Measurements from ENCODE around the gene TAF4B. TPM values are rescaled to one million over a fixed set of nuclear protein-coding genes. Genes with fewer than 3 reads are reported as not detected.

TAF4B gene
- total RNA-seq, 1 donor, result 5.1 TPM

- no peaks in the 10 kb centered on the region for H3K9me3 ChIP-seq (ENCODE audit: low read depth, low read length)
- no peaks in the 10 kb centered on the region for H3K79me2 ChIP-seq (ENCODE audit: insufficient read depth, low read length)
- no peaks in the 10 kb centered on the region for H3K27me3 ChIP-seq (ENCODE audit: insufficient read depth, low read length)
- H3K36me3 ChIP-seq (ENCODE audit: insufficient read depth, low read length), result no peaks in the 10 kb centered on the region
- H2AFZ ChIP-seq (ENCODE audit: low read length), result no peak overlapping the region
- no peak for DNase-seq (ENCODE audit: insufficient read length, low spot score, missing footprints)
- H3K27ac ChIP-seq (ENCODE audit: low read depth, low read length), result no peak overlapping the region
- no peaks in the 10 kb centered on the region for H4K20me1 ChIP-seq (ENCODE audit: insufficient read depth, low read length)
- no peak for TF ChIP-seq CTCF (IDR thresholded peaks at IDR 0.05; ENCODE audit: extremely low read depth, low read depth, low read length)
- H3K4me1 ChIP-seq (ENCODE audit: insufficient read depth, low read length), result no peaks in the 10 kb centered on the region
- H3K4me3 ChIP-seq (ENCODE audit: insufficient read depth, low read length), result no peak overlapping the region
- no peak overlapping the region for H3K4me2 ChIP-seq (ENCODE audit: insufficient read depth, low read length)
Observed at GRCh38 chr18:26320686-26321085, 94.4 kb downstream of the TAF4B start.

GRCh38 chr18:26322890-26323653 lies 96.8 kb downstream of the TAF4B start:
- Histone ChIP-seq H3K4me3 (ENCODE audit: insufficient read depth, low read length) (no peak overlapping the region), H3K79me2 (ENCODE audit: insufficient read depth, low read length) (no peaks in the 10 kb centered on the region), H3K27me3 (ENCODE audit: insufficient read depth, low read length) (no peaks in the 10 kb centered on the region), H3K9me3 (ENCODE audit: low read depth, low read length) (no peaks in the 10 kb centered on the region), H3K27ac (ENCODE audit: low read depth, low read length) (peak overlapping the region; percentile 34), H2AFZ (ENCODE audit: low read length) (no peak overlapping the region), H3K4me1 (ENCODE audit: insufficient read depth, low read length) (no peaks in the 10 kb centered on the region), H4K20me1 (ENCODE audit: insufficient read depth, low read length) (no peaks in the 10 kb centered on the region), H3K36me3 (ENCODE audit: insufficient read depth, low read length) (no peaks in the 10 kb centered on the region), H3K4me2 (ENCODE audit: insufficient read depth, low read length) (no peak overlapping the region)
- no peak for DNase-seq (ENCODE audit: insufficient read length, low spot score, missing footprints)
- TF ChIP-seq CTCF (IDR thresholded peaks at IDR 0.05; ENCODE audit: extremely low read depth, low read depth, low read length), result no peak

GRCh38 chr18:26325771-26326170 lies 99.5 kb downstream of the TAF4B start:
- H3K79me2 ChIP-seq (ENCODE audit: insufficient read depth, low read length), result no peaks in the 10 kb centered on the region
- H3K9me3 ChIP-seq (ENCODE audit: low read depth, low read length), result no peaks in the 10 kb centered on the region
- no peak overlapping the region for H2AFZ ChIP-seq (ENCODE audit: low read length)
- no peak for DNase-seq (ENCODE audit: insufficient read length, low spot score, missing footprints)
- H3K4me2 ChIP-seq (ENCODE audit: insufficient read depth, low read length), result no peak overlapping the region
- H3K4me3 ChIP-seq (ENCODE audit: insufficient read depth, low read length), result no peak overlapping the region
- no peak overlapping the region for H3K27ac ChIP-seq (ENCODE audit: low read depth, low read length)
- no peaks in the 10 kb centered on the region for H3K27me3 ChIP-seq (ENCODE audit: insufficient read depth, low read length)
- H3K4me1 ChIP-seq (ENCODE audit: insufficient read depth, low read length), result no peaks in the 10 kb centered on the region
- no peak for TF ChIP-seq CTCF (IDR thresholded peaks at IDR 0.05; ENCODE audit: extremely low read depth, low read depth, low read length)
- no peaks in the 10 kb centered on the region for H4K20me1 ChIP-seq (ENCODE audit: insufficient read depth, low read length)
- no peaks in the 10 kb centered on the region for H3K36me3 ChIP-seq (ENCODE audit: insufficient read depth, low read length)

GRCh38 chr18:26327062-26327461 lies 100.8 kb downstream of the TAF4B start:
- Histone ChIP-seq H3K36me3 (ENCODE audit: insufficient read depth, low read length) (no peaks in the 10 kb centered on the region), H3K27ac (ENCODE audit: low read depth, low read length) (no peak overlapping the region), H3K4me1 (ENCODE audit: insufficient read depth, low read length) (no peaks in the 10 kb centered on the region), H4K20me1 (ENCODE audit: insufficient read depth, low read length) (no peaks in the 10 kb centered on the region), H3K27me3 (ENCODE audit: insufficient read depth, low read length) (no peaks in the 10 kb centered on the region), H3K9me3 (ENCODE audit: low read depth, low read length) (no peaks in the 10 kb centered on the region), H3K4me3 (ENCODE audit: insufficient read depth, low read length) (no peak overlapping the region), H3K79me2 (ENCODE audit: insufficient read depth, low read length) (no peaks in the 10 kb centered on the region), H3K4me2 (ENCODE audit: insufficient read depth, low read length) (no peak overlapping the region), H2AFZ (ENCODE audit: low read length) (no peak overlapping the region)
- DNase-seq (ENCODE audit: insufficient read length, low spot score, missing footprints), result no peak
- no peak for TF ChIP-seq CTCF (IDR thresholded peaks at IDR 0.05; ENCODE audit: extremely low read depth, low read depth, low read length)

Data from osteoblast (primary cell).